Tibial nerve (tissue), 4 donors: ENCODE measurements around the gene PYGO2.
A peak's percentile ranks its signal among the peaks of the same experiment; 100 is the strongest.

Experiments
- CTCF ChIP-seq, 5 experiments: fragments of 200-600 bp in 3 of 5; fragments of 450-650 bp in 2 of 5; sonication (generic) in 3 of 5; IDR thresholded peaks; one replicate each; pipeline ENCODE4 v1.5.1; 2016 to 2019; ENCODE audit warnings: antibody characterized with exemption in 5 of 5, mild to moderate bottlenecking in 3 of 5, moderate library complexity in 2 of 5
- EP300 ChIP-seq, 2 donors: sonication (generic); formaldehyde crosslinking; IDR thresholded peaks; one replicate each; pipeline ENCODE4 v1.6.1; 2017; ENCODE audit warnings: antibody characterized with exemption in 2 of 2, mild to moderate bottlenecking in 1 of 2
- POLR2A ChIP-seq, 2 donors: fragments of 450-650 bp; IDR thresholded peaks; one replicate each; pipeline ENCODE4 v1.6.1; 2017; ENCODE audit warnings: antibody characterized with exemption in 2 of 2, mild to moderate bottlenecking in 2 of 2, moderate library complexity in 2 of 2

- peak in 4 of 5 experiments; percentile 13 to 36 (median 24) for TF ChIP-seq CTCF (IDR thresholded peaks at IDR 0.05)
- TF ChIP-seq POLR2A (IDR thresholded peaks at IDR 0.05): peak in 1 of 2 donors; percentile 51
- TF ChIP-seq EP300 (IDR thresholded peaks at IDR 0.05): peak; percentile 35 to 57
These were observed 5.7 kb downstream of the PYGO2 start, which contains the start of gene PBXIP1 for GRCh38 chr1:154955718-154956543.
